Stomach (tissue), 9 donors: ENCODE data around the gene FOXS1. TPM values are rescaled to one million over a fixed set of nuclear protein-coding genes. Genes with fewer than 3 reads are reported as not detected.

ENCODE experiments used
- DNase-seq, 2 donors: peaks; one replicate each; pipeline versions ENCODE4 v3.0.0 to v3.0.0-alpha.2; 2013 to 2019
- H3K27ac ChIP-seq, 5 donors: fragments of 200-600 bp in 4 of 5; sonication (generic) in 4 of 5; one replicate each; pipeline ENCODE4 v1.5.1; 2013 to 2019; ENCODE audit warnings: mild to moderate bottlenecking in 1 of 5, moderate library complexity in 1 of 5
- H3K27me3 ChIP-seq, 3 donors: fragments of 200-600 bp; sonication (generic); one replicate each; pipeline ENCODE4 v1.5.1; 2017 to 2019; ENCODE audit warnings: mixed run types in 1 of 3
- H3K36me3 ChIP-seq, 4 donors: fragments of 200-600 bp; sonication (generic); 1 replicate in 3 of 4; 2 replicates in 1 of 4; pipeline ENCODE4 v1.5.1; 2016 to 2019
- H3K4me1 ChIP-seq, 4 donors: fragments of 200-600 bp; sonication (generic); one replicate each; pipeline ENCODE4 v1.5.1; 2016 to 2019
- H3K4me3 ChIP-seq, 4 donors: fragments of 200-600 bp; sonication (generic) in 3 of 4; one replicate each; pipeline ENCODE4 v1.5.1; 2016 to 2019; ENCODE audit warnings: mild to moderate bottlenecking in 1 of 4
- H3K9me3 ChIP-seq, 4 donors: fragments of 200-600 bp; sonication (generic); one replicate each; pipeline ENCODE4 v1.5.1; 2016 to 2019
- CTCF ChIP-seq, 7 experiments: fragments of 450-650 bp in 4 of 7; fragments of 200-600 bp in 3 of 7; sonication (generic) in 3 of 7; IDR thresholded peaks; one replicate each; pipeline ENCODE4 v1.5.1; 2016 to 2019; ENCODE audit warnings: antibody characterized with exemption in 7 of 7, control low read depth in 2 of 7, mild to moderate bottlenecking in 1 of 7
- EP300 ChIP-seq: sonication (generic); formaldehyde crosslinking; IDR thresholded peaks from one replicate; pipeline ENCODE4 v1.6.1; 2017; ENCODE audit warnings: antibody characterized with exemption
- POLR2A ChIP-seq, 4 donors: fragments of 450-650 bp; IDR thresholded peaks; one replicate each; pipeline ENCODE4 v1.6.1; 2016; ENCODE audit warnings: antibody characterized with exemption in 4 of 4, control low read depth in 2 of 4, mild to moderate bottlenecking in 1 of 4, moderate library complexity in 1 of 4
- POLR2AphosphoS5 ChIP-seq, 3 donors: sonication (generic); formaldehyde crosslinking; IDR thresholded peaks; one replicate each; pipeline ENCODE4 v1.6.1; 2016; ENCODE audit warnings: antibody characterized with exemption in 3 of 3
- WGBS, 5 donors: extraction: QIAGEN DNeasy Blood & Tissue Kit in 3 of 5; methylation state at CpG; one replicate each; pipeline versions ENCODE4 v1.1.5 to v1.1.7; 2013 to 2018; 5-methylcytosine and 5-hydroxymethylcytosine counted together
- intact Hi-C: fragments of 100-400 bp; cut with DNase I; formaldehyde crosslinking; loops from one replicate; pipeline ENCODE4 v1.15.1; 2023; ENCODE audit warnings: low total_unique reads
- polyA plus RNA-seq, 3 donors: library from polyadenylated mRNA; stranded (reverse); fragments of 200-250 nt; gene quantifications; one replicate each; pipeline ENCODE4 v1.2.3, GENCODE V29; 2013
- total RNA-seq, 5 donors: library from RNA; depleted of rRNA; stranded (reverse); fragments of >200 nt; gene quantifications; one replicate each; pipeline versions ENCODE4 v1.1.0 to v1.2.3, GENCODE V29; 2014 to 2016
- donor health status: healthy with polysubstance abuse.
- donor health status: Bipolar disorder and iron deficiency.
- donor health status: healthy.

Gene FOXS1
- total and polyA plus RNA-seq, 8 donors: 0.43 to 1.1 (median 0.44) TPM; not detected in 5

DNA sequence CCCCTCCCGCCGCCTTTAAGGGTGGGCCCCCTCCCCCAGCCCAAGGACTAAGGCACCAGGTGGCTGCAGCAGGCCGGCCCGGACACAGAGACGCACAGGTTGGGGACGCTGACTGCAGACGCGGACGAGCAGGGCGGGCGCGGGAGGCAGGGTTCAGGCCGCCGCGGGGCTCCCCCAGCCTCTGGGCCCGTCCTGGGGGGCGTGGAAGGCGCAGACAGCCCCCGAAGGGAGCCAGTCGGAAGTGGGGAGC lies 15.7 kb upstream of the FOXS1 start:
- H3K9me3 ChIP-seq: no peaks in the 10 kb centered on the region
- peak in 1 of 2 donors; percentile 64 for DNase-seq
- H3K4me1 ChIP-seq: peaks cover 11 to 20% (median 19%) of the 10 kb centered on the region in 4 donors
- no peaks in the 10 kb centered on the region for H3K36me3 ChIP-seq
- peaks cover 0 to 59% (median 14%) of the 10 kb centered on the region in 3 donors for H3K27me3 ChIP-seq
- peak overlapping the region in 2 of 5 donors; percentile 25 to 32 for H3K27ac ChIP-seq
- WGBS, 5 donors: 0 to 2% (median 1%) methylated on average over 9 to 20 of the region's 20 CpGs
- intact Hi-C loops: no loop called here
- H3K4me3 ChIP-seq: peak overlapping the region; percentile 48 to 71 (median 54)
- TF ChIP-seq POLR2AphosphoS5 (IDR thresholded peaks at IDR 0.05): no peak
- no peak for TF ChIP-seq POLR2A (IDR thresholded peaks at IDR 0.05)
- TF ChIP-seq EP300: no peak
- TF ChIP-seq CTCF (IDR thresholded peaks at IDR 0.05): no peak

DNA sequence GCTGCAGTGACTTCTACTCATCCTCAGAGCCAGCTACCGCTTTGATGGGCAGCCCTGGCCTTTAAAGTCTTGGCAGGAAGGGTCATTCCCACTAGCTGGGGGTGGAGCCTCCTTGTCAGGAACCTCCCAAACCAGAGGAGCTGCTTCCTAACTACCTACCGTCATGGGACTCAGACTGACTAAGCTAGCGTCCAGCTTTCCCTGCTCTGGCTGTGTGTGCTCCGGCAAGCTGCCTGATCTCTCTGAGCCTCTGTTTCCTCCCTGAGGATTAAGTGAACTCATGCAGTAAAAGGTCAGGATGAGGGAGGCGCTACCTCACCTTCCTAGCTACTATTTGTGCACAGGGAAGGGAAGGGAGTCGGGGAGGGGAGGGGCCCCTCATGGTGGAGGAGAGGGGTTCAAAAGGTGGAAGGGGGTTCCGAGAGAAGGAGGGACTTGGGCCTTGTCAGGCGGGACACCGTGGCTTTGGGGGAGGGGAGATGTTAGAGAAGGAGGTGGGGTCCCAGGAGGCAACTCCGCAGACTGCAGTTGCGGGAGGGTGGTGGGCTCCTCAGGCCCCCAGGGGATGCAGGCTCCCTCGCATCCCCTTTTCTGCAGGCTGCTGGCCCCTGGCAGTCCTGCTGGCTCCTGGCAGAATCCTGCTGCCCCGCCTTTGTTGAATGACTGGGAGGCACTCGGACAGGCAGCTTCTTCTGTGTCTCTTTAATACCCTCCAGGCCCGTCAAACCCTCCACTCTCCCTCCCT lies 15.2 kb upstream of the FOXS1 start:
- TF ChIP-seq EP300 (no peak), CTCF (IDR thresholded peaks at IDR 0.05) (no peak), POLR2A (IDR thresholded peaks at IDR 0.05) (no peak), POLR2AphosphoS5 (IDR thresholded peaks at IDR 0.05) (no peak)
- intact Hi-C loops: no loop called here
- no peak for DNase-seq
- Histone ChIP-seq H3K36me3 (no peaks in the 10 kb centered on the region), H3K4me3 (peak overlapping the region; percentile 48 to 71 (median 54)), H3K9me3 (no peaks in the 10 kb centered on the region), H3K27ac (peak overlapping the region in 1 of 5 donors; percentile 32), H3K4me1 (peaks cover 11 to 20% (median 19%) of the 10 kb centered on the region in 4 donors), H3K27me3 (peaks cover 0 to 63% (median 14%) of the 10 kb centered on the region in 3 donors)
- 5 to 19% (median 10%) methylated on average over 15 of the region's 15 CpGs for WGBS, 5 donors

- Histone ChIP-seq H3K4me3 (no peak overlapping the region), H3K27me3 (peaks cover 0 to 69% (median 14%) of the 10 kb centered on the region in 3 donors), H3K27ac (no peak overlapping the region), H3K9me3 (no peaks in the 10 kb centered on the region), H3K4me1 (peaks cover 11 to 20% (median 19%) of the 10 kb centered on the region in 4 donors), H3K36me3 (no peaks in the 10 kb centered on the region)
- WGBS, 5 donors: 46 to 59% (median 54%) methylated on average over 7 of the region's 7 CpGs
- TF ChIP-seq POLR2A (IDR thresholded peaks at IDR 0.05) (no peak), POLR2AphosphoS5 (IDR thresholded peaks at IDR 0.05) (no peak), CTCF (IDR thresholded peaks at IDR 0.05) (no peak), EP300 (no peak)
- no peak for DNase-seq
- intact Hi-C loops: no loop called here
These were observed 14.6 kb upstream of the FOXS1 start for GRCh38 chr20:31859998-31860380.

DNA sequence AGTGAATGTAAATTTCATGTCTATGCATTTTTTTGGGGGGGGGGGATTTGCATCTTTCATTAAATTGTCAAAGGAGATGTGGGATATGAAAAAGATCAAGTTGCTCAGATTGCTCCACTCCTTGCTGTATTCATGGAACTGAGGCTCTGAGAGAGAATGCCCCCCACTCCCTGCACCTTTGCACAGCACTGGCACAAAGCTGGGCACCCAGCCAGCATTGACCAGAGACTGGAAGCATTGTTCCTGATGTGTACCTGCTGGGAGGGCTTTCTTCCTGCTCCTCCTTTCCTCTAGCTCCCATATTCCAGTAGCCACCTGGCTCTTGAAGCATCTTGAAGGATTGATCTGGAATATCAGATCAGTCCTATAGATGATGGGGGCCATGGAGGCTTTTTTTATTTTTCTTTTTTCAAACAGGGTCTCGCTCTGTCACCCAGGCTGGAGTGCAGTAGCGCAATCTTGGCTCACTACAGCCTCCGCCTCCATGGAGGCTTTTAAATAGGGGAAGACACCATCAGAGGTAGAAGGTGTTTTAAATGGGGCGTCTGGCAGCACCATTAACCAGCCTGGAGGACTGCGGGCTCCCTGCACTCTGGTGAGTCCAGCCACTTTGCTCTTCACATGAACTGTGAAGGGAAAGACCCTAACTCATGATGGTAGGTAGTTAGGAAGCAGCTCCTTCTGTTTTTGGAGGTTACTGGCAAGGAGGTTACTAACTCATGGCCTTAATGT lies 14.0 kb upstream of the FOXS1 start:
- TF ChIP-seq POLR2AphosphoS5 (IDR thresholded peaks at IDR 0.05) (no peak), POLR2A (IDR thresholded peaks at IDR 0.05) (no peak), EP300 (no peak), CTCF (IDR thresholded peaks at IDR 0.05) (no peak)
- Histone ChIP-seq H3K4me1 (peaks cover 11 to 20% (median 19%) of the 10 kb centered on the region in 4 donors), H3K27me3 (peaks cover 0 to 71% (median 14%) of the 10 kb centered on the region in 3 donors), H3K9me3 (no peaks in the 10 kb centered on the region), H3K4me3 (no peak overlapping the region), H3K36me3 (no peaks in the 10 kb centered on the region), H3K27ac (no peak overlapping the region)
- DNase-seq: no peak
- intact Hi-C loops: no loop called here
- WGBS, 5 donors: 92 to 98% (median 95%) methylated on average over 5 of the region's 5 CpGs
